ENCODE results near the gene LRRC42.
"Not testable (repeated sequence)": the region's sequence is repeated elsewhere in the genome, so short reads cannot be mapped to it uniquely, and the experiment has no call there.

The LRRC42 gene

GRCh38 chr1:53967409-53968124, 21.4 kb downstream of the LRRC42 start:
- no peak for DNase-seq (ENCODE audit: low spot score)

GRCh38 chr1:53968125-53968513, 22.0 kb downstream of the LRRC42 start:
- DNase-seq (ENCODE audit: low spot score) = no peak

- DNase-seq (ENCODE audit: low spot score) = not testable (repeated sequence)
Measured at GRCh38 chr1:53969323-53969722, 23.2 kb downstream of the LRRC42 start.

GRCh38 chr1:53971718-53972117, 25.6 kb downstream of the LRRC42 start:
- DNase-seq (ENCODE audit: low spot score) = no peak

- no peak for DNase-seq (ENCODE audit: low spot score)
Measured at GRCh38 chr1:53975861-53976260, 29.7 kb downstream of the LRRC42 start.

- no peak for DNase-seq (ENCODE audit: low spot score)
Measured at GRCh38 chr1:53979712-53980450, 33.7 kb downstream of the LRRC42 start.

- no peak for DNase-seq (ENCODE audit: low spot score)
Measured at GRCh38 chr1:53981220-53981619, 35.1 kb downstream of the LRRC42 start.

GRCh38 chr1:53982034-53982762, 36.0 kb downstream of the LRRC42 start:
- DNase-seq (ENCODE audit: low spot score) = peak; percentile 78

- no peak for DNase-seq (ENCODE audit: low spot score)
Measured at GRCh38 chr1:53982763-53983104, 36.6 kb downstream of the LRRC42 start.

- DNase-seq (ENCODE audit: low spot score) = no peak
Measured at GRCh38 chr1:53984726-53985125, 38.6 kb downstream of the LRRC42 start.

- DNase-seq (ENCODE audit: low spot score) = no peak
Measured at GRCh38 chr1:53986458-53986857, 40.3 kb downstream of the LRRC42 start.

GRCh38 chr1:53987880-53988279, 41.7 kb downstream of the LRRC42 start:
- no peak for DNase-seq (ENCODE audit: low spot score)

GRCh38 chr1:53992085-53992874, 46.1 kb downstream of the LRRC42 start:
- DNase-seq (ENCODE audit: low spot score) = no peak

GRCh38 chr1:53994516-53994915, 48.4 kb downstream of the LRRC42 start:
- not testable (repeated sequence) for DNase-seq (ENCODE audit: low spot score)

- no peak for DNase-seq (ENCODE audit: low spot score)
Measured at GRCh38 chr1:53995683-53996082, 49.5 kb downstream of the LRRC42 start.

GRCh38 chr1:53998223-53998622, 52.1 kb downstream of the LRRC42 start:
- no peak for DNase-seq (ENCODE audit: low spot score)

- DNase-seq (ENCODE audit: low spot score) = no peak
Measured at GRCh38 chr1:53999920-54000319, 53.8 kb downstream of the LRRC42 start.

- DNase-seq (ENCODE audit: low spot score) = no peak
Measured at GRCh38 chr1:54001591-54001990, 55.4 kb downstream of the LRRC42 start.

GRCh38 chr1:54002544-54003248, 56.5 kb downstream of the LRRC42 start:
- no peak for DNase-seq (ENCODE audit: low spot score)

- no peak for DNase-seq (ENCODE audit: low spot score)
Measured at GRCh38 chr1:54003249-54003646, 57.1 kb downstream of the LRRC42 start.

GRCh38 chr1:54003750-54004480, 57.8 kb downstream of the LRRC42 start:
- not testable (repeated sequence) for DNase-seq (ENCODE audit: low spot score)
